Measurements from ENCODE around the gene METTL24. TPM values are rescaled to one million over a fixed set of nuclear protein-coding genes. Genes with fewer than 3 reads are reported as not detected.

The METTL24 gene
- total and polyA plus RNA-seq, 2 of the 8 experiments (the other 6 are each of a cell fraction or from before 2014, with no cell fraction given) = 0.30 to 0.39 TPM

DNA sequence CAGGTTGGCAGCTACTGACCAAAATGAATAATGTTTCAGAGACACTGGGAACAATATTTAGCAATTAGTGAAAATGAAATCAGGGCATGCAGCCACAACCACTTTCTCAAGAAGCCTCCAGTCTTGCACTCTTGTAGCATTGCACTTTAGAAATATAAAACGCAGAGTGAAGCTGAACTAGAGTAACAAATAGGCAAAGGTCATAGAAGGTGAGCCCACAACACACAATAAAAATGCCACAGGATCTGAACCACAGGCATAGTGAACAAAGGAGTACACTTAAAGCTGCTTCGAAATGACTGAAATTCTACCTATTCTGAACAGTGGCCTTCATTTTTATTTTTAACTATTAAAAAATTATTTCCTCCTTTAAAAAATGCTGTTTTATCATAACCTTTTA, 32.3 kb upstream of the METTL24 start:
- ChIA-PET CTCF (ENCODE audit: partially characterized antibody) (interaction anchor here (0.6 to 6.9 kb wide), 35 partner anchors 10 to 686 kb away, joined by 3 to 74 read pairs (median 7); partner anchors contain the start of genes CDC40 and WASF1), POLR2A (ENCODE audit: partially characterized antibody) (no interaction called here)
- no peak overlapping the region for H3K56ac ChIP-seq (replicated peaks; ENCODE audit: insufficient read length, low read depth, low read length)
- H4K20me1 ChIP-seq (replicated peaks in 1 of 2; ENCODE audit: control insufficient read depth in 1 of 2, insufficient read depth in 2 of 2, low read length in 2 of 2) = no peaks in the 10 kb centered on the region
- H3K4me2 ChIP-seq (ENCODE audit: insufficient read depth in 1 of 2, low read depth in 2 of 2, low read length in 2 of 2) = no peak overlapping the region
- H3K9ac ChIP-seq (replicated peaks in 1 of 4; ENCODE audit: extremely low read depth in 1 of 4, low read depth in 3 of 4, low read length in 3 of 4) = no peak overlapping the region; a peak in 1 of 7 replicates
- DNase-seq (ENCODE audit: low read depth in 1 of 2, low spot score in 2 of 2) = no peak
- no peak for FAIRE-seq
- H3K23ac ChIP-seq (ENCODE audit: insufficient read length) = no peak overlapping the region
- H2AFZ ChIP-seq (ENCODE audit: low read length) = no peak overlapping the region
- WGBS, 2 experiments (ENCODE audit: extremely low coverage in 1 of 2, insufficient coverage in 1 of 2, insufficient read length in 1 of 2, insufficient replicate concordance in 2 of 2, low coverage in 1 of 2, low lambda C conversion rate in 2 of 2, missing lambda C conversion rate in 1 of 2) = 64% methylated on average over 2 of the region's 2 CpGs; no CpG with 5 or more reads in 1 of the 2 experiments
- H3K79me2 ChIP-seq (ENCODE audit: control insufficient read depth in 1 of 2, insufficient read depth in 2 of 2, low read length in 2 of 2) = no peaks in the 10 kb centered on the region
- H3K27ac ChIP-seq (ENCODE audit: low read depth, low read length) = no peak overlapping the region
- H2BK20ac ChIP-seq (ENCODE audit: low read length) = no peak overlapping the region
- no peak overlapping the region for H4K8ac ChIP-seq (ENCODE audit: extremely low read depth, insufficient read depth, low read length)
- no peak overlapping the region for H2BK15ac ChIP-seq (ENCODE audit: low read length)
- H3K4ac ChIP-seq (replicated peaks; ENCODE audit: insufficient read length, low read depth, low read length) = no peak overlapping the region
- no peak overlapping the region for H3K18ac ChIP-seq (ENCODE audit: extremely low read depth, low read length)
- no peaks in the 10 kb centered on the region for H3K23me2 ChIP-seq (ENCODE audit: low read depth, low read length)
- H3K27me3 ChIP-seq (replicated peaks in 1 of 4; ENCODE audit: control insufficient read depth in 3 of 4, extremely low read depth in 1 of 4, insufficient read depth in 3 of 4, low read length in 3 of 4) = no peaks in the 10 kb centered on the region
- H4K5ac ChIP-seq (ENCODE audit: insufficient read length, low read depth, low read length) = no peak overlapping the region
- no peak overlapping the region for H3K4me3 ChIP-seq (ENCODE audit: extremely low read depth in 1 of 4, insufficient read depth in 2 of 4, low read depth in 3 of 4, low read length in 4 of 4)
- no peaks in the 10 kb centered on the region for H3K4me1 ChIP-seq (replicated peaks in 1 of 4; ENCODE audit: control insufficient read depth in 3 of 4, insufficient read depth in 4 of 4, low read length in 3 of 4)
- no peak overlapping the region for H4K91ac ChIP-seq (replicated peaks; ENCODE audit: insufficient read length, low read length)
- no peaks in the 10 kb centered on the region for H3K79me1 ChIP-seq (ENCODE audit: low read depth, low read length)
- no peaks in the 10 kb centered on the region for H3K36me3 ChIP-seq (ENCODE audit: control insufficient read depth in 2 of 4, insufficient read depth in 4 of 4, low read length in 3 of 4)
- H3K14ac ChIP-seq (ENCODE audit: insufficient read length) = no peak overlapping the region
- no peak overlapping the region for H2BK12ac ChIP-seq (ENCODE audit: low read depth, low read length)
- no peak overlapping the region for H2AK5ac ChIP-seq (ENCODE audit: low read depth, low read length)
- H2BK120ac ChIP-seq (replicated peaks; ENCODE audit: low read depth, low read length) = no peak overlapping the region
- no peaks in the 10 kb centered on the region for H3K9me3 ChIP-seq (ENCODE audit: insufficient read depth in 2 of 2, low read depth in 1 of 2, low read length in 1 of 2)
- H2BK5ac ChIP-seq (ENCODE audit: low read depth, low read length) = no peak overlapping the region
- TF ChIP-seq HDAC6 (IDR thresholded peaks at IDR 0.05; ENCODE audit: low read depth, low read length) (no peak), ZNF274 (IDR thresholded peaks at IDR 0.05; ENCODE audit: borderline replicate concordance, extremely low read depth, low read length) (no peak), TBP (IDR thresholded peaks at IDR 0.05; ENCODE audit: low read depth, low read length) (no peak), BACH1 (IDR thresholded peaks at IDR 0.05; ENCODE audit: low read length) (no peak), PHF8 (conservative IDR thresholded peaks at IDR 0.05; ENCODE audit: low read depth, low read length) (no peak), SRF (IDR thresholded peaks at IDR 0.05; ENCODE audit: low read depth, low read length) (no peak), SP1 (IDR thresholded peaks at IDR 0.05; ENCODE audit: low read depth, low read length) (no peak), CHD1 (IDR thresholded peaks at IDR 0.05; ENCODE audit: low read depth, low read length) (no peak), GABPA (IDR thresholded peaks at IDR 0.05; ENCODE audit: borderline replicate concordance, insufficient read depth, low read length) (no peak), JUND (IDR thresholded peaks at IDR 0.05; ENCODE audit: low read length) (no peak), CTBP2 (IDR thresholded peaks at IDR 0.05; ENCODE audit: borderline replicate concordance, insufficient read depth, insufficient read length, low read length) (no peak)
- TF ChIP-seq, protein P1, sequence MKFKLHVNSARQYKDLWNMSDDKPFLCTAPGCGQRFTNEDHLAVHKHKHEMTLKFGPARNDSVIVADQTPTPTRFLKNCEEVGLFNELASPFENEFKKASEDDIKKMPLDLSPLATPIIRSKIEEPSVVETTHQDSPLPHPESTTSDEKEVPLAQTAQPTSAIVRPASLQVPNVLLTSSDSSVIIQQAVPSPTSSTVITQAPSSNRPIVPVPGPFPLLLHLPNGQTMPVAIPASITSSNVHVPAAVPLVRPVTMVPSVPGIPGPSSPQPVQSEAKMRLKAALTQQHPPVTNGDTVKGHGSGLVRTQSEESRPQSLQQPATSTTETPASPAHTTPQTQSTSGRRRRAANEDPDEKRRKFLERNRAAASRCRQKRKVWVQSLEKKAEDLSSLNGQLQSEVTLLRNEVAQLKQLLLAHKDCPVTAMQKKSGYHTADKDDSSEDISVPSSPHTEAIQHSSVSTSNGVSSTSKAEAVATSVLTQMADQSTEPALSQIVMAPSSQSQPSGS (IDR thresholded peaks at IDR 0.05; ENCODE audit: low read length) = no peak
